ENCODE measurements around the gene CACNA1C.

The CACNA1C gene

DNA sequence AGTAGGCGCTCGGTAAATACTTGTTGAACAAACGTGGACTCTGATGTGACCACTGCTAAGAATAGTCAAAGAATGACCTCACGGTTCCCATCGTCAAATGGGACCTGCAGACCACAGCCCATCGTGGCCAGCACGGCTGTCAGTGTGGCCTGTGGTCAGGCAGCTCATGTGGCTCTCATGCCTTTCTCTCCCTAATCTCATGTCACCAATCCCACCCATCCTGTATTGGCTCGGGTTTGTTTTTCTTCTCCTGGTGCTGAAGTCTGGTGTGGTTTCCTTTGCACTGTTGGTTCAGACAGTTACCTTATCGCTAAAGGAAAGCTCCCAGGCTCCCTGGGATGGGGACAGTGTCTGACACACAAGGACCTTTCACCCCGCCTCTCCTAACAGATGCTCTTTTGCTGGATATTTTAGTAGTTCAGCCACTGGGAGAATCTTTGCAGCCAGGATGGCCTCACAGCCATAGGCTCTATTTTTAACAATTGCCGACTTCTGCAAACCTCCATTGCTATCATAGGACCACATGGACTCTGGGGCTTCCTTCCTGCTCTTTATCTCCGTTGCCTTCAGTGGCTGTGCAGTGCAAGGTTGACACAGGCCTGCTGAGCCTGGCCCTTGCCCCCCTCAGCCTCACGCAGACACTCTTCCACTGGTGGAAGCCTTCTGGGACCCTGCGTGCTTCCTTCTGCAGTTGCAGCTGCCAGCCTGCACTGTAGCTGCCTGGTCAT, 448.8 kb downstream of the CACNA1C start:
- DNase-seq: no peak

GRCh38 chr12:2503036-2503435, 450.2 kb downstream of the CACNA1C start:
- DNase-seq: no peak

GRCh38 chr12:2503762-2504161, 451.0 kb downstream of the CACNA1C start:
- DNase-seq: no peak

- no peak for DNase-seq
Observed at GRCh38 chr12:2504577-2504976, 451.8 kb downstream of the CACNA1C start.

- no peak for DNase-seq
Observed at GRCh38 chr12:2507814-2508213, 455.0 kb downstream of the CACNA1C start.

DNA sequence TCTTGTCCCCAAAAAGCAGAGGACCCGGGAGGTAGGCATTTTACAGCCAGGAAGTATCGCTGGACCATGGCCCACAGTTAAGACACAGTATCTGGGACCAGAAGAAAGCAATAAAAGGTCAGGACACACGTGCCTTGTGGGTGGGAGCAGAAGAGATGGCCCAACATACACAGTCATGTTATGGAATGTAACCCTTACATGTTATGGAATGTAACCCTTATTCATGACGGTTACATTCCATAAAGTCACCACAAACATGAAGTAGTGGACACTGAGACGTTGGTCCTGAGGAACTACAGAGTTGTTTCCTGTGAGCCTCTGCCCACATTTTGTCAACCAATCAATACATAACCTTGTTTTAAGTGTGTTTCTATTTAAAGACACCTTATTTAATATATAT, 456.4 kb downstream of the CACNA1C start:
- no peak for DNase-seq

DNA sequence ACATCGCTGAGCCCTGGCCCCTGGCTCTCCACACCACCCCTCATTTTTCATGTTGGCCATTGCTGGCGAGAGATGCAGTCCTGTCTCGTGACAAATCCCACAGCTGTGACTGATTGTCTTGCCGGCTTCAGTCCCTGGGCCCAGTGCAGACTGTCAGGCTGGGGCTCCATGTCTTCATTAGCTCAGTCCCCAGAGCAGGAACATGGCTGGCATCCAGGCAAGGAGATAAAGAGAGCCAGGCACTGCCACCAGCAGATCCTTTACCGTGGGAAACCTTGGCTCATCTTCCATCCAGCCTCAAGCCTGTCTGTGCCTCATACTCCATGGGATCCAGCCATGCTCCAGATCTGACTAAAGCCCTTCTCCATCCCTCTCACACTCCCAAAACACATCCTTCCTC, 457.3 kb downstream of the CACNA1C start:
- no peak for DNase-seq

DNA sequence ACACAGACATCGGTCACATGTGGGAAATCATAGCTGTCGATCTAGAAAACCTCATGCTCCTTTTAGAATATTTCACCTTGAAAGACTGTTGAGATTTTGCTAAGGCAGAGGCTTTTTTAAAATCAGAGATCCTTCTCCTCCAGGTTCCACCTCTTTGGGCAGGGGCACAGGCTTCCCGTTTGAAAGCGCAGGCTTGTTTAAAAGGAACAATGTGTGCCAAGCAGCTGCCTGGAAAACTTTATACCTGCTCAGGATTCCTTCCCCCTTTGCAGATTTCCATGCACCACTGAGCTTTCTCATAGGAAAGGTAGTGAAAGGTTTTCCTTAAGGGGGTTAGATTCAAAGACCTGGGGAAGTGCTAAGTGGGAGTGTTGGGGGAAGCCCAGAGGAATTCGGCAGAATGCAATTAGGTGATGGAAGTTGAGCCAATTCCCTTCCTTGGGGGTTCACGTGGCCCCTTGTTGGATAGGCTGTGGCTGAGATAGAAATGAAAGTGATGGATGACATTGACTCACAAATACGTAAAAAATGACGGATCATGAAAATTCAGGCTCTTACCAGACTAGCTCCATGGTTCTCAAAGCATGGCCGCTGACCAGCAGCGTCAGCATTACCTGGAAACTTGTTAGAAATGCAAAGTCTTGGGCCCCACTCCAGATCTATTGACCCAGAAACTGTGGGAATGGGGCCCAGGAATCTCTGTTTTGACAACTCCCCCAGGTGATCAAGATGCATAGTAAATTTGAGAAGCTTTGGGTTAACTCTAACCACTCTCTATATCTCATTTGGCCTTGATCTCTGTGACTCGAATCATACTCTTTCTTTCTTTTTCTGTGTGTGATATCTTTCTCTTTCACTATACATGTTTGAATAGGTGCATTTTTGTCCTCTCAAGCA, 460.6 kb downstream of the CACNA1C start:
- DNase-seq: no peak

GRCh38 chr12:2514038-2514340, 461.2 kb downstream of the CACNA1C start:
- no peak for DNase-seq

DNA sequence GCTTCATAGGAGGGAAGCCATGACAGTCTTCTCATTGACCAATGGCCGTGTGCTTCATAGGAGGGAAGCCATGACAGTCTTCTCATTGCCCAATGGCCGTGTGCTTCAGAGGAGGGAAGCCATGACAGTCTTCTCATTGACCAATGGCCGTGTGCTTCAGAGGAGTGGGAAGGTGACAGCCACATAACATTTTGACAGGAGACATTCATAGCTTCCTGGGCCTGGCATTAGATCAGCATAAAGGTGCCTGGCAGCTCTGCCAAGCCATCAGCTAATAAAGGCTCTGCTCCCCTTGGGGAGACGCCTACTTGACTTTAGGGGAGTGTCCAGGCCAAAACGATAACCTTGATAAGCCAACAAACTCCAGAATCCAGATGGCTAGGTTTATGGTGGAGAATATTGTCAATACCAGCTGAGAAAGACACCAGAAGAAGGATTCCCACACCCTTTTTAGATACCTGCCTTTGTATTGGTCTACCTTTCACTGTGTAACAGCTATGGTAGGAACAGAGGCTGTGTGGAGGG, 468.0 kb downstream of the CACNA1C start:
- no peak for DNase-seq

- DNase-seq: no peak
Observed at GRCh38 chr12:2523317-2523716, 470.5 kb downstream of the CACNA1C start.

GRCh38 chr12:2523844-2524243, 471.1 kb downstream of the CACNA1C start:
- DNase-seq: no peak

DNA sequence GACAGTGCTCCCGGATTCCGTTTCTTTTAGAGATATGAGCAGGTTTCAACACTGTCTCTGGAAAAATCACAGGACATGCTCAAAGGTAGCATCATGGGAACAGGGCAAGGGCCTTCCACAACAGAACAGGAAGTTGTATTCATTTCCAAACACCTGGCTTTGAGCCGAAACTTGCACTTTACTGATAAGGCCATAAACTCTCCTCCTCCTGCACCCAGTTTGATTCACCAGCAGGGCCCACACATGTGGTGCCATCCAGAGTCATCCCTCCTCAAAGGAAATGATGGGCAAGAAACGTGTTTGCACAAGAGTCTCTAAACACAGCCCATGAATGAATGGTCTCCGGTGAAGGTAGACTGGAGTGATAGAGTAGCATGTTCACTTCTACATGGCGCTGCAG, 473.6 kb downstream of the CACNA1C start:
- no peak for DNase-seq

DNA sequence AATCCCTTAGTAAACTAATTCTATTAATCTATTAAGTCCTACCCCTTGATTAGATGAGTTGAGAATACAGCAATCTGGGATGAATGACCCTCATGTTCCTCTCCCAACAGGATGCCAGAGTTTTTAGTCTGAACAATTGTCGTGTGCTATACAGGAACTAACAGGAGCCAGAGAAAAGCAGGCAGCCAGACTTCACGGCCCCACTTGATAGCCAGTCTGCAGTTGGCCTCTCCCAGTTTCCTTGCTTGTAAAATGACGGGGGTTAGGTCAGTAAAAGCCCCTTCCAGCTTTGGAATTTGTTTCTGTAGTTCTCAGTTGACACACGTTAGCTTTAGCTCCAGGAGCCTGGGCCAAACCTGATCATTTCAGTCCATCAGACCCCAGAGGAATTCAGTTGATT, 475.2 kb downstream of the CACNA1C start:
- DNase-seq: no peak

GRCh38 chr12:2529807-2530206, 477.0 kb downstream of the CACNA1C start:
- no peak for DNase-seq

GRCh38 chr12:2531371-2531770, 478.6 kb downstream of the CACNA1C start:
- no peak for DNase-seq

DNA sequence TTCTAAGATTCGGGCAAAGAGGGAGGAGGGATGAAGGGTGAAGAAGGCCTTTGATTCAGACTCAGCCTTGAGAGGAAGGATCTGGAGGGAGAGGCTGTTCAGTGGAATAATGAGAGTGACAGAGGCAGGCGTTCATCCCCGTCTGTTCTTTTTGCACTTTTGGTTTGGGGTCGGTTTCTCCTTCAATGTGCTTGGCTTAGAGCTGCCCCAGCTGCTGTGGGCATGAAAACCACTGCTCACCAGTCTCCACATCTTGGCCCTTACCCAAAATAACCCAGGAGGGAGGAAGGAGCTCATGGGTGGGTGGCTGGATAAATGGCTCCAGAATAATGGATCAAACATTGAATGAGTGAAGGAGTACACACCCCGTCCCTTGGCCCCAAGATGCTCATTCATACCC, 480.2 kb downstream of the CACNA1C start:
- no peak for DNase-seq

GRCh38 chr12:2535583-2536204, 482.9 kb downstream of the CACNA1C start:
- no peak for DNase-seq

DNA sequence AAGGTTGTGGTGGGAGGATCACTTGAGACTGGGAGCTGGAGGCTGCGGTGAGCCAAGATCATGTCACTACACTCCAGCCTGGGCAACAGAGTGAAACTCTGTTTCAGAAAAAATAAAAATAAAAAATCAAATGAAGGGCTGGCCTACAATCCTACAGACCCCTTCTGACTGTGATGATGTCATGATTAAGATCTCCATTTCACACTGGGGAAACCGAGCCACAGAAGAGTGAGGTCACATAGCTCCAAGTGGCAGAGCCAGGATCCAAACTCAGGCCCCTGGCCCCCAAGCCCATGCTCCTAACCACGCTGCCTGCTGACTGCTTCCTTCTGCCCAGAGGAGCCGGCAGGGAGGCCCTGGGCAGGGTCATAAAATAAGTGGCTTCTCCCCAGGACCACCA, 483.9 kb downstream of the CACNA1C start:
- DNase-seq: no peak

- no peak for DNase-seq
Observed at GRCh38 chr12:2537868-2538541, 485.2 kb downstream of the CACNA1C start.

DNA sequence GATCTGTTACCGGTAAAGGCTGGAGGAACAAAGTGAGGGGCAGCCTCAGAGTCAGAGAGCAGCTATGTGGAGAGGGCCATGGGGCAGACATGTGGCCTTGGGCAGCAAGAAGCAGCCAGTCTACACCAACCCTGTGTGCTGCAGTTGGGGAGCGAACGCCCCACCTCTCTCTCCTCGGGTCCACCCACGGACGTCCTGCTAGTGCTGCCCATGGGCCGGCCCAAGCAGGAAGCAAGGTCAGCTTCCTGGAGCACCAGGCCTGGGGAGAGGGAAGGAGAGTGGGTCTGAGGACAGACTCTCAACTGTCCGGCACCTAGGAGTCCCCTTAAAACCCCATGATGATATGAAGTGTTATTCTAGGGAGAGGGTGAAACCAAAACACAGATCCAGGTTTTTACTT, 487.2 kb downstream of the CACNA1C start:
- no peak for DNase-seq

DNA sequence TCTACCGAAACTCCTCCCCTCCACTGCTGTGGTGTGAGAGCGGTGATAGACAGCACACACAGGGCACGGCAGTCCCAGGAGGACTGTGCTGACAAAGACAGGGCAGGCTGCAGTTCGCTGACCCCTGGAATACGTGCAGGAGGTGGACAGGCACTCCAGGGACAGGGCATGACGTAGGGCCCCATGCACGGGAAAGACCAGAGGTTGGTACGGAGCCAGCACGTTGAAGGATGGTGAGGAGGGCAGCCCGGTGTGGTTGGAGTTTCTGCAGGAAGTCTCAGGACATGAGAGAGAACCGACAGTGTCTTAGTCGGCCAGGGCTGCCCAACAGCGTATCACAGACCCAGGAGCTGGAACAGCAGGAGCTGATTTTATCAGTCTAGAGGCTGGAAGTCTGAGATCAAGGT, 487.8 kb downstream of the CACNA1C start:
- DNase-seq: no peak

DNA sequence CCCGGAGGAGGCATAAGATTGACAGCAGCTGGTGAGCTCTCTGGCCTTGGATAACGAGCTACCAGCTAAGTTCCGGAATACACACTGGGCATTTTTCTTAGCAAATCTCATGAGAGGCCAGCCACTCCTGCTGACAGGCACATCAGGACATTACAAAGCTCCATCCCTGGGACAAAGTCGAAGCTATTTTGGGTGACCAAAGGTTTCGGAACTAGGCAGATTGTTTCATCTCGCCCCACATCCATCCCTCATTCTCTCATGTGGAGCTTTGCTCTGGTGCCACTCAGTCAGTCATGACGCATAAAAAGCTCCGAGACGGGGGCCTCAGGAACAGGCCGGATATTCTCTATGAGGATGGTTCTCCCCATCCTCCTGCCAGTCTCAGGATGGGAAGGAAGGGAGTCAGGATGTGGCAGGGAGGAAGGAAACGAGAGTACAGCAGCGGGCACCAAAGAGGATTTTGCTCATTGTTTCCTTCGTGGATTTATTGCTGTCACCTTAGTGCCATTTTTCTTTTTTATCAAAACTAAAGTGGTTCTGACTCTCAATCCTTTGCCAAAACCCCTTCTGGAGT, 488.9 kb downstream of the CACNA1C start:
- DNase-seq: no peak
